HFF-Myc (cell line): ENCODE data around the gene SEM1.

Experiments used
- DNase-seq: peaks from one replicate; pipeline ENCODE4 v3.0.0-alpha.2; 2011; ENCODE audit warnings: low read depth; ENCODE audit errors: extremely low read depth
- H3K4me3 ChIP-seq: replicated peaks from 2 replicates; pipeline ENCODE4 v1.5.1; 2011; ENCODE audit warnings: low read depth, mild to moderate bottlenecking, control low read depth, low read length
- TF ChIP-seq, protein P1 (sequence below): IDR thresholded peaks from 2 replicates; pipeline ENCODE4 v1.5.1; 2012; ENCODE audit warnings: mild to moderate bottlenecking, low read depth, low read length, control low read depth; ENCODE audit errors: missing control alignments

SEM1 gene

GRCh38 chr7:96720843-96721242 lies 11.2 kb upstream of the SEM1 start:
- DNase-seq, result no peak
- no peak overlapping the region for H3K4me3 ChIP-seq
- TF ChIP-seq, protein P1, sequence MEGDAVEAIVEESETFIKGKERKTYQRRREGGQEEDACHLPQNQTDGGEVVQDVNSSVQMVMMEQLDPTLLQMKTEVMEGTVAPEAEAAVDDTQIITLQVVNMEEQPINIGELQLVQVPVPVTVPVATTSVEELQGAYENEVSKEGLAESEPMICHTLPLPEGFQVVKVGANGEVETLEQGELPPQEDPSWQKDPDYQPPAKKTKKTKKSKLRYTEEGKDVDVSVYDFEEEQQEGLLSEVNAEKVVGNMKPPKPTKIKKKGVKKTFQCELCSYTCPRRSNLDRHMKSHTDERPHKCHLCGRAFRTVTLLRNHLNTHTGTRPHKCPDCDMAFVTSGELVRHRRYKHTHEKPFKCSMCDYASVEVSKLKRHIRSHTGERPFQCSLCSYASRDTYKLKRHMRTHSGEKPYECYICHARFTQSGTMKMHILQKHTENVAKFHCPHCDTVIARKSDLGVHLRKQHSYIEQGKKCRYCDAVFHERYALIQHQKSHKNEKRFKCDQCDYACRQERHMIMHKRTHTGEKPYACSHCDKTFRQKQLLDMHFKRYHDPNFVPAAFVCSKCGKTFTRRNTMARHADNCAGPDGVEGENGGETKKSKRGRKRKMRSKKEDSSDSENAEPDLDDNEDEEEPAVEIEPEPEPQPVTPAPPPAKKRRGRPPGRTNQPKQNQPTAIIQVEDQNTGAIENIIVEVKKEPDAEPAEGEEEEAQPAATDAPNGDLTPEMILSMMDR, result no peak

- DNase-seq, result no peak
- H3K4me3 ChIP-seq, result no peak overlapping the region
- TF ChIP-seq, protein P1, result no peak
These were observed 9.5 kb upstream of the SEM1 start for GRCh38 chr7:96719164-96719563.

DNA sequence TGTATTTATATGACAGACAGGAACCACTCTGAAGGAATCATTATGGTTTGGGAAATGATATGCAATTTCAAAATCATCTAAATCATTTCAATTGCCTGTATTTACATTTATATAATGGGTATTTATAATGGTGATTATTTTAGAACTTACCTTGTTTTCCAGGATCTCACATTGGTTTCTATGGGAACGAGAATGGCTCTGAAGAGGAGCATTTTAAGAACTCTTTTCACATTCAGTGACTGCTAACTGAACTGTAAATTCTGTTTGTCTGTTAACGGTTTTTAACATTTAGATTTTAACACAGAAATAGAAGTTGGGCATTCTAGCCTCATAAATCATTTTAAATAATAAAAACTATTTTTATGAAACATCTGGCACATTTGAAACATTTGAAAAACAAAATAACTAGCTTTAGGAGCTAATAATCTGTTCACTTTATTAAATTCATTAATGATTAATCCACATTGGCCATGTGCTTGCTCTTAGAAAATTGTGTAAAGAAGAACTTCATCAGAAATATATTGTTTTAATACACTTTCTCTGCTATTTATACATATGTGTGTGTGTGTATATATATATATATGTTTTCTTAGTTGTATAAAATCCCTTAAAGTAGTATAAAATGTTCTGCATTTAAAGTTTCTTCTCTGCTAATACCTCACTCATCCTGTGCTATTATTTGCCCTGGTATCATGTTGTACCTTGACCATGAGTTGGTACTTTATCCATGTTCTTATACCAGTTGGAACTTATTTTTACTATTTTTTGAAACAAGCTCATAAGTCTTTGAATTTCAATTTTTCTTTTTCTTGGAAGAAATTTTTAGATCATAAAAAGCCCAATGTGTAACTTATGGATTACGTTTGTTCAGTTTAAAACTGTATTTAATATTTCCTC lies 8.7 kb upstream of the SEM1 start:
- TF ChIP-seq, protein P1, result no peak
- H3K4me3 ChIP-seq, result no peak overlapping the region
- DNase-seq, result no peak

GRCh38 chr7:96713037-96713436 lies 3.4 kb upstream of the SEM1 start:
- H3K4me3 ChIP-seq, result no peak overlapping the region
- DNase-seq, result no peak
- TF ChIP-seq, protein P1, result no peak

DNA sequence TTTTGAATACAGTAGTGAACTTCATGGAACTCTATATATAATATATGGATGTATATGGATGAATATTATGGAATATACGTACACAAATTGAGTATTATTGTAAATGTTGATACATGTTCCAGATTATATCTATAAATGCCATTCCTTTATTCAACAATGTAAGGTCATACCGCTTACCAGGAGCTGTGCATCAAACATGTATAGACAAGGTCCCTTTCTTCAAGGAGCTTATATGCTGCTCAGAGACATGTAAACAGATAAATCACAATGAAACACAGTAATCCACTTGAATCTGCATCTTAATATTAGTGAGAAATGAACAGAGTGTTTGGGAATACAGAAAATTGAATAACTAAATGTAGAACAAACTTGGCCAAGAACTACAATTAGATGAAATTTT lies 898 bp upstream of the SEM1 start:
- TF ChIP-seq, protein P1, result no peak
- no peak for DNase-seq
- no peak overlapping the region for H3K4me3 ChIP-seq

DNA sequence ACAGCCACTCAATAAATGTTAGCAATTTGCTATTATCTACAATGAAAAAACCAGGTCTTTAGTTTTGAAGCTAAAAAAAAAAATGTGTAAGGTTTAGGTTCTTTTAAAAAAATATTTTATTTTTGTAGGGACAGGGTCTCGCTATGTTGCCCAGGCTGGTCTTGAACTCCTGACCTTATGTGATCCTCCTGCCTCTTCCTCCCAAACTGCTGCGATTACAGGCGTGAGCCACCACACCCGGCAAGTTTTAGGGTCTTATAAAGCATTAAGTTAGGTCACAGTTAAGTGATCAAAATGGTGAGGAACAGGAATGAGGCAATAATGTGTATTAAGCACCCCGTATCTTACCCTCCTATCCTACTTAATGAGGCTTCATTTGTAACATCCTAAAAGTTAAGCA lies 774 bp downstream of the SEM1 start:
- peak overlapping the region; percentile 84 for H3K4me3 ChIP-seq
- TF ChIP-seq, protein P1, result no peak
- no peak for DNase-seq
